ENCODE measurements around the gene MICALL2. TPM values are rescaled to one million over a fixed set of nuclear protein-coding genes. Genes with fewer than 3 reads are reported as not detected.

The MICALL2 gene
- total and polyA plus RNA-seq, 2 experiments from 2014 or later: 6.4 to 12.2 TPM

- Histone ChIP-seq H3K9ac (no peak overlapping the region), H3K4me2 (ENCODE audit: unreplicated experiment) (no peak overlapping the region), H3K36me3 (ENCODE audit: low read depth) (no peaks in the 10 kb centered on the region), H4K20me1 (ENCODE audit: insufficient read depth) (no peaks in the 10 kb centered on the region), H3K27me3 (replicated peaks; ENCODE audit: insufficient read depth) (no peaks in the 10 kb centered on the region), H3K79me2 (ENCODE audit: insufficient read depth) (no peaks in the 10 kb centered on the region), H2AFZ (no peak overlapping the region), H3K4me3 (no peak overlapping the region), H3K27ac (no peak overlapping the region), H3F3A (ENCODE audit: insufficient read depth) (no peaks in the 10 kb centered on the region), H3K9me2 (ENCODE audit: insufficient read depth) (no peaks in the 10 kb centered on the region), H3K4me1 (ENCODE audit: insufficient read depth) (no peaks in the 10 kb centered on the region), H3K9me3 (ENCODE audit: low read depth) (no peaks in the 10 kb centered on the region)
- in situ Hi-C loops (cut with MboI): no loop called here
- no peak for DNase-seq
- TF ChIP-seq EZH2phosphoT487 (IDR thresholded peaks at IDR 0.05; ENCODE audit: insufficient read depth, low read depth) (no peak), EZH2 (IDR thresholded peaks at IDR 0.05; ENCODE audit: insufficient read depth, poor library complexity, severe bottlenecking) (no peak)
- WGBS, 2 experiments (ENCODE audit: low coverage in 1 of 2, low lambda C conversion rate in 2 of 2, missing lambda C conversion rate in 2 of 2): 90 to 94% methylated on average over 8 to 10 of the region's 12 CpGs
These were observed 25.3 kb upstream of the MICALL2 start for GRCh38 chr7:1484569-1484968.

GRCh38 chr7:1483536-1484505 lies 24.6 kb upstream of the MICALL2 start:
- Histone ChIP-seq H3K9me3 (ENCODE audit: low read depth) (no peaks in the 10 kb centered on the region), H3K27ac (no peak overlapping the region), H3K4me2 (ENCODE audit: unreplicated experiment) (no peak overlapping the region), H3F3A (ENCODE audit: insufficient read depth) (no peaks in the 10 kb centered on the region), H3K4me1 (ENCODE audit: insufficient read depth) (no peaks in the 10 kb centered on the region), H3K79me2 (ENCODE audit: insufficient read depth) (no peaks in the 10 kb centered on the region), H3K27me3 (replicated peaks; ENCODE audit: insufficient read depth) (no peaks in the 10 kb centered on the region), H3K9me2 (ENCODE audit: insufficient read depth) (no peaks in the 10 kb centered on the region), H4K20me1 (ENCODE audit: insufficient read depth) (no peaks in the 10 kb centered on the region), H2AFZ (no peak overlapping the region), H3K4me3 (no peak overlapping the region), H3K36me3 (ENCODE audit: low read depth) (no peaks in the 10 kb centered on the region), H3K9ac (no peak overlapping the region)
- in situ Hi-C loops (cut with MboI): no loop called here
- WGBS, 2 experiments (ENCODE audit: low coverage in 1 of 2, low lambda C conversion rate in 2 of 2, missing lambda C conversion rate in 2 of 2): 95% methylated on average over 55 to 65 of the region's 65 CpGs
- DNase-seq: no peak
- no peak for TF ChIP-seq EZH2phosphoT487 (IDR thresholded peaks at IDR 0.05; ENCODE audit: insufficient read depth, low read depth)
- no peak for TF ChIP-seq EZH2 (IDR thresholded peaks at IDR 0.05; ENCODE audit: insufficient read depth, poor library complexity, severe bottlenecking)

DNA sequence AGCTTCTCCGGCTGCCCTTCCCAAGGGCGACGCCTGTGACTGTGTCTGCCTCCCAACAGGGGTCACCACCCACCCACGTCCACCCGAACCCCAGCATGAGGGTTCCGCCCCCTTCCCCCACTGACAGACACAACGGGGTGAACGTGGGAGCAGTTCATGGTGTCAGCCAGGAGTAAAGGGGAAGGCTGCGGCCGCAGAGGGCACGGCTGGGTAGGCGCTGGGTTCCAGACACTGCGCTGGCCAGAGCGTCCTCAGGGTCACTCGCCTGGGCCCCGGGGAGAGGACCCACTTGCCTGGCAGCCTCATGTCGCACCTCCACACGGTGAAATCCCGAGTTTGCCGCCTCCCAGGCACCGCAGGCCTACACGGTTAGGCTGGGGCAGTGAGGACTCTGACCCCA lies 23.8 kb upstream of the MICALL2 start:
- Histone ChIP-seq H3K9ac (no peak overlapping the region), H3K79me2 (ENCODE audit: insufficient read depth) (no peaks in the 10 kb centered on the region), H3K4me3 (no peak overlapping the region), H3F3A (ENCODE audit: insufficient read depth) (no peaks in the 10 kb centered on the region), H3K27ac (no peak overlapping the region), H3K9me2 (ENCODE audit: insufficient read depth) (no peaks in the 10 kb centered on the region), H2AFZ (no peak overlapping the region), H3K27me3 (replicated peaks; ENCODE audit: insufficient read depth) (no peaks in the 10 kb centered on the region), H3K4me2 (ENCODE audit: unreplicated experiment) (no peak overlapping the region), H3K9me3 (ENCODE audit: low read depth) (no peaks in the 10 kb centered on the region), H4K20me1 (ENCODE audit: insufficient read depth) (no peaks in the 10 kb centered on the region), H3K4me1 (ENCODE audit: insufficient read depth) (no peaks in the 10 kb centered on the region), H3K36me3 (ENCODE audit: low read depth) (no peaks in the 10 kb centered on the region)
- no peak for DNase-seq
- WGBS, 2 experiments (ENCODE audit: low coverage in 1 of 2, low lambda C conversion rate in 2 of 2, missing lambda C conversion rate in 2 of 2): 90 to 97% methylated on average over 18 to 22 of the region's 22 CpGs
- in situ Hi-C loops (cut with MboI): no loop called here
- no peak for TF ChIP-seq EZH2phosphoT487 (IDR thresholded peaks at IDR 0.05; ENCODE audit: insufficient read depth, low read depth)
- TF ChIP-seq EZH2 (IDR thresholded peaks at IDR 0.05; ENCODE audit: insufficient read depth, poor library complexity, severe bottlenecking): no peak

GRCh38 chr7:1481300-1481699 lies 22.0 kb upstream of the MICALL2 start:
- Histone ChIP-seq H3K36me3 (ENCODE audit: low read depth) (no peaks in the 10 kb centered on the region), H3K9me3 (ENCODE audit: low read depth) (no peaks in the 10 kb centered on the region), H3K9ac (no peak overlapping the region), H3K9me2 (ENCODE audit: insufficient read depth) (no peaks in the 10 kb centered on the region), H3K4me1 (ENCODE audit: insufficient read depth) (no peaks in the 10 kb centered on the region), H3K4me3 (no peak overlapping the region), H3K79me2 (ENCODE audit: insufficient read depth) (no peaks in the 10 kb centered on the region), H2AFZ (no peak overlapping the region), H3K27me3 (replicated peaks; ENCODE audit: insufficient read depth) (no peaks in the 10 kb centered on the region), H3K27ac (no peak overlapping the region), H3K4me2 (ENCODE audit: unreplicated experiment) (no peak overlapping the region), H3F3A (ENCODE audit: insufficient read depth) (no peaks in the 10 kb centered on the region), H4K20me1 (ENCODE audit: insufficient read depth) (no peaks in the 10 kb centered on the region)
- TF ChIP-seq EZH2 (IDR thresholded peaks at IDR 0.05; ENCODE audit: insufficient read depth, poor library complexity, severe bottlenecking) (no peak), EZH2phosphoT487 (IDR thresholded peaks at IDR 0.05; ENCODE audit: insufficient read depth, low read depth) (no peak)
- WGBS, 2 experiments (ENCODE audit: low coverage in 1 of 2, low lambda C conversion rate in 2 of 2, missing lambda C conversion rate in 2 of 2): 91 to 93% methylated on average over 12 to 20 of the region's 20 CpGs
- in situ Hi-C loops (cut with MboI): no loop called here
- DNase-seq: no peak
